GM12873 (cell line): ENCODE measurements around the gene CCDC57.

Experiments used
- TF ChIP-seq, protein P1 (sequence below): IDR thresholded peaks from 2 replicates; pipeline ENCODE4 v1.5.1; 2012; ENCODE audit warnings: low read depth, mild to moderate bottlenecking, moderate library complexity, low read length, control low read depth; ENCODE audit not compliant: insufficient read depth; ENCODE audit errors: missing control alignments

The CCDC57 gene

DNA sequence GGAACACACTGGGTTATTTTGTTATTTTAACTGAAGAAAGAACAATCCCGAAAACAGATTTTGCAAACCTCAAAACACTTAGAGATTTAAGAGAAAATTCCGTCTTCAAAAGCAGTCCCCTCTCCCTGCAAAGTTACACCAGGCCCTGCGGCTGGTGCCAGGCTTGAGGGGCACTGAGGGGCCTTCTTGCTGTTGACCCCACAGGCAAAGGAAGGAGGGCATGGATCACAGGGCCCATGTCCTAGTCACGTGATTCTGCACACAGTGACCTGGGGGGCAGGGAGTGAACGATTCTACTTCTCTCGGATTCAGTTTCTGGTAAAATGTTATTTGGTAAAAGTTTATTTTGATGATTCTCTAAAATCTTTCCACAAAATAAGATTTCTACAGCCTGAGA, 59.3 kb downstream of the CCDC57 start:
- TF ChIP-seq, protein P1, sequence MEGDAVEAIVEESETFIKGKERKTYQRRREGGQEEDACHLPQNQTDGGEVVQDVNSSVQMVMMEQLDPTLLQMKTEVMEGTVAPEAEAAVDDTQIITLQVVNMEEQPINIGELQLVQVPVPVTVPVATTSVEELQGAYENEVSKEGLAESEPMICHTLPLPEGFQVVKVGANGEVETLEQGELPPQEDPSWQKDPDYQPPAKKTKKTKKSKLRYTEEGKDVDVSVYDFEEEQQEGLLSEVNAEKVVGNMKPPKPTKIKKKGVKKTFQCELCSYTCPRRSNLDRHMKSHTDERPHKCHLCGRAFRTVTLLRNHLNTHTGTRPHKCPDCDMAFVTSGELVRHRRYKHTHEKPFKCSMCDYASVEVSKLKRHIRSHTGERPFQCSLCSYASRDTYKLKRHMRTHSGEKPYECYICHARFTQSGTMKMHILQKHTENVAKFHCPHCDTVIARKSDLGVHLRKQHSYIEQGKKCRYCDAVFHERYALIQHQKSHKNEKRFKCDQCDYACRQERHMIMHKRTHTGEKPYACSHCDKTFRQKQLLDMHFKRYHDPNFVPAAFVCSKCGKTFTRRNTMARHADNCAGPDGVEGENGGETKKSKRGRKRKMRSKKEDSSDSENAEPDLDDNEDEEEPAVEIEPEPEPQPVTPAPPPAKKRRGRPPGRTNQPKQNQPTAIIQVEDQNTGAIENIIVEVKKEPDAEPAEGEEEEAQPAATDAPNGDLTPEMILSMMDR: no peak

DNA sequence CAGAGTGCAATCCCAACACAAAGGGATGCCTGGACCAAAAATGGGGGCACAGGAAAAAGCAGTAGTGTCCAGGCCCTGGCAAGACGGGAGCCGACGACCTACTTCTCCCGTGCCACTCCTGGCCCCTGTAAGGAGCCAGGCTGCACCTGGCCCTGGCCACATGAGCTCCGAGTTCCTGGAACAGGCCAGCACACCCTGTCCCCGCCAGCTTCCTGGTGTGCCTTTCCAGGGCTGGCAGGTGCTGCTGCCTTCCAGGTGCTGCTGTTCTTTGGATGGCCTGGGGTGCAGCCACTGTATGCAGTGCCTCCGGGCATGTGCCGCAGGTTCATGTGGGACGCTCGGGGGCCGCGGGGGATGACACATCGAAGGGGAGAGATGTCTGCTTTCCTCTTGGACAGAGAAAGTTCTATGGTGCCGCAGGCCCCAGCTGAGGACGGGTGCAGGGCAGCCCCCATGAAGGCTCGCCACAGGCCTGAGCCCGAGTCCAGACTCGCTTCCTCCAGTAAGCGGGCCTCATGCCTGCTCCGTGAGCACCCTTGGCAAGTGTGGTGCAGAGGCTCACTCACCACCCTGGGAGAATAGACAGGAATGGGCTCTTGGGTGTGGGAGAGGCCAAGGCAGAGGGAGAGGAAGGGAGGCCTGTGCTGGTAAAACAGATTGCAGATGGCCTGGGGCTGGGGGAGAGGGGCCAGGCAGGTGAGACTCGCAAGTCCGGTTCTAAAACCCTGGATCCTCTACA, 59.9 kb downstream of the CCDC57 start:
- TF ChIP-seq, protein P1: no peak

DNA sequence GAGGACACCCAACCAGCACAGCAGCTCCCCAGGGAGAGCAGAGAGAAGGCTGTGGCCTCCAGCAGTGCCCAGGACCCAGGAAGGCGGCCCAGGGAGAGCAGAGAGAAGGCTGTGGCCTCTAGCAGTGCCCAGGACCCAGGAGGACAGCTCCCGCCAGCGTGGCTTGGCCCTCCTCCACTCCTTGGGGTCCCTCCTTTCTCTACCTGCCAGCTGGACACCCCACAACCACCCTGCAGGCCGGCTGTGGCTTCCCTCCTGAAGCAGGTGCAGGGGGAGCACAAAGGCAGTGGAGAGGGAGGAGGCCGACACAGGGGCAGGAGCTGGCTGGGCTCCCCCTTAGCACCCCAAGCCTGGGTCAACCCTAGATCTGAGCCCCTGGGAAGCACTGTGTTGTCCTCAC, 60.5 kb downstream of the CCDC57 start:
- TF ChIP-seq, protein P1: no peak

DNA sequence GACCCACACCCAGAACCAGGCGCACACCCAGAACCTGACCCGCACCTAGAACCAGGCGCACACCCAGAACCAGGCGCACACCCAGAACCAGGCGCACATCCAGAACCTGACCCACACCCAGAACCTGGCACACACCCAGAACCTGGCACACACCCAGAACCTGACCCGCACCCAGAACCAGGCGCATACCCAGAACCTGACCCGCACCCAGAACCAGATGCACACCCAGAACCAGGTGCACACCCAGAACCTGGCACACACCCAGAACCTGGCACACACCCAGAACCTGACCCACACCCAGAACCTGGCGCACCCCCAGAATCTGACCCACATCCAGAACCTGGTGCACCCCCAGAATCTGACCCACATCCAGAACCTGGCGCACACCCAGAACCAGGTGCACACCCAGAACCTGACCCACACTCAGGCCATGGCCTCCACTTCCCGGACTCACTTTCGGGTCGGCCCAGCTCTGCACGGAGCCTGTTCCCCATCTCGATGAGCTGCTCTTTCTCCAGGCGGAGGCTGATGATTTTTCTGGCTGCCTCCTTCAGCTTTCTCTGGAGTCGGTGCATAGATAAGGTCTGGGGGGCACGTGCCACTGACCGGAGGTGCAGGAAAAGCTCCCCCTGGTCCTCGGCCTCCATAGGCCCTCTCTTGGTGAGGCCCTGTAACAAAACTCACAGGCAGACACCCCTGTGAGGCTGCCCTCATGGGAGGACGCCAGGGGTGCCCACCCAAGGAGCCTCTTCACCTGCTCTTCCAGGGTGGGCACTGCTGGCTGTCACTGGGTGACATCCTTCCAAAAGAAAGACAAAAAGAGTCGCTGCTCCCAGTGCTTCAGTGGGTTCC, 61.3 kb downstream of the CCDC57 start:
- TF ChIP-seq, protein P1: no peak

DNA sequence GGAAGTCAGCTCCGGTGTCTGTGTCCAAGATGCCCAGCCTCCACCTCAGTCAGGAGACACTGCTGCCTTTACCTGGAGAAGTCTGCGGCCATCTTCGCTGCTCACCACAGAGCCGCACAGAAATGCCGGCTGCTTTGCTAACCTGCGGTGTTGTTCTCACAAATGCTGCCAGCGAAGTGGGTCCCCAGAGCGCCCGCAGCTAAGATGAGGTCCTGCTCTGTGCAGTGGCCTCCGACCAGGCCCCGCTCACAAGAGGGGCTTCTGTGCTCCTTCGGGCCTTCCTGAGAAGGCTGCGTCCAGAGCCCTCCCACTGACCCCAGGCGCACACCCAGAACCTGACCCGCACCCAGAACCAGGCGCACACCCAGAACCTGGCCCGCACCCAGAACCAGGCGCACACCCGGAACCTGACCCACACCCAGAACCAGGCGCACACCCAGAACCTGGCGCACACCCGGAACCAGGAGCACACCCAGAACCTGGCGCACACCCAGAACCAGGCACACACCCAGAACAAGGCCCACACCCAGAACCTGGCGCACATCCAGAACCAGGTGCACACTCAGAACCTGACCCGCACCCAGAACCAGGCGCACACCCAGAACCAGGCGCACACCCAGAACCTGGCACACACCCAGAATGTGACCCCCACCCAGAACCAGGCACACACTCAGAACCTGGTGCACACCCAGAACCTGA, 63.1 kb downstream of the CCDC57 start:
- TF ChIP-seq, protein P1: no peak

DNA sequence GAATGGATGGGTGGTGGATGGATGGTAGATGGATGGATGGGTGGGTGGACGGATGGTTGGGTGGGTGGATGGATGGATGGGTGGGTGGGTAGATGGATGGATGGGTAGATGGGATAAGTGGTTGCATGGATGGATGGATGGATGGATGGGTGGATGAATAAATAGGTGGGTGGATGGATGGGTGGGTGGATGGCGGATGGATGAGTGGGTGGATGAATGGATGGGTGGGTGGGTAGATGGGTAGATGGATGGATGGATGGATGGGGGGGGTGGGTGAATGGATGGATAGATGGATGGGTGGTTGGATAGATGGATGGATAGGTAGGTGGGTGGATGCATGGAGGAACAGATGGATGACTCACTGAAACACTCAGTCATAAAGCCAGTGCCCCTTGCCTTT, 63.6 kb downstream of the CCDC57 start:
- TF ChIP-seq, protein P1: no peak

DNA sequence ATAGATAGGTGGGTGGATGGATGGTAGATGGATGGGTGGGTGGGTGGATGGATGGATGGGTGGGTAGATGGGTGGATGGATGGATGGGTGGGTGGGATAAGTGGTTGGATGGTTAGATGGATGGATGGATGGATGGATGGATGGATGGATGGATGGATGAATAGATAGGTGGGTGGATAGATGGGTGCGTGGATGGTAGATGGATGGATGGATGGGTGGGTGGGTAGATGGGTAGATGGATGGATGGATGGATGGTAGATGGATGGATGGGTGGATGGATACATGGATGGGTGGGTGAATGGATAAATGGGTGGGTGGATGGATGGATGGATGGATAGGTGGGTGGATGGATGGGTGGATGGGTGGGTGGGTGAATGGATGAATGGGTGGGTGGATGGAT, 64.6 kb downstream of the CCDC57 start:
- TF ChIP-seq, protein P1: no peak
